Naive thymus-derived CD8-positive, alpha-beta T cell (primary cell): Measurements from ENCODE around the gene FXYD3. TPM values are rescaled to one million over a fixed set of nuclear protein-coding genes. Genes with fewer than 3 reads are reported as not detected.

Experiments
- polyA plus RNA-seq, 3 donors: library from polyadenylated mRNA; unstranded; fragments of 300-500 nt; fragmentation: Illumina TruSeq; gene quantifications; one replicate each; pipeline ENCODE4 v1.2.3, GENCODE V29; 2021
- total RNA-seq, 8 experiments: library from RNA in 2 of 8; stranded (reverse) in 2 of 8; gene quantifications; one replicate each; pipeline ENCODE4 v1.2.3 and lab custom pipeline; 2021 to 2026

Gene FXYD3
- total and polyA plus RNA-seq, 5 experiments from 2014 or later = not detected

Other genes with a start within 250 kb of the FXYD3 start
- gene ZNF30, start 188.9 kb upstream of the FXYD3 start, total RNA-seq = 10 to 100 TPM; 10.4 to 11.7 TPM
- 1 to 10 TPM; 4.9 to 8.0 (median 5.8) TPM for gene ZNF30, start 188.9 kb upstream of the FXYD3 start, polyA plus RNA-seq
- 10 to 100 TPM; 34.4 to 35.5 TPM for gene ZNF792, start 151.6 kb upstream of the FXYD3 start, total RNA-seq
- gene ZNF792, start 151.6 kb upstream of the FXYD3 start, polyA plus RNA-seq = 10 to 100 TPM in 2 of 3 donors, 1 to 10 TPM in 1; 9.7 to 18.7 (median 16.0) TPM
- 100 to 1,000 TPM; 317 to 335 TPM for gene GRAMD1A, start 115.5 kb upstream of the FXYD3 start, total RNA-seq
- gene GRAMD1A, start 115.5 kb upstream of the FXYD3 start, polyA plus RNA-seq = 10 to 100 TPM; 29.5 to 77.0 (median 42.0) TPM
- gene SCN1B, start 85.4 kb upstream of the FXYD3 start, total RNA-seq = 1 to 10 TPM; 1.6 to 2.1 TPM
- under 1 TPM in 2 of 3 donors, not detected in 1; 0.27 to 0.28 TPM for gene SCN1B, start 85.4 kb upstream of the FXYD3 start, polyA plus RNA-seq
- gene HPN, start 74.1 kb upstream of the FXYD3 start, total RNA-seq = under 1 TPM in 1 of 2 experiments, not detected in 1; 0.16 TPM
- gene HPN, start 74.1 kb upstream of the FXYD3 start, polyA plus RNA-seq = under 1 TPM in 1 of 3 donors, not detected in 2; 0.16 TPM
- 1 to 10 TPM in 1 of 2 experiments, under 1 TPM in 1; 0.52 to 1.6 TPM for gene LGI4, start 19.2 kb downstream of the FXYD3 start, total RNA-seq
- gene LGI4, start 19.2 kb downstream of the FXYD3 start, polyA plus RNA-seq = under 1 TPM in 1 of 3 donors, not detected in 2; 0.18 TPM
- gene FXYD1, start 23.0 kb downstream of the FXYD3 start, total RNA-seq = 1 to 10 TPM in 1 of 2 experiments, not detected in 1; 1.1 TPM
- under 1 TPM in 2 of 3 donors, not detected in 1; 0.77 TPM for gene FXYD1, start 23.0 kb downstream of the FXYD3 start, polyA plus RNA-seq
- 1 to 10 TPM; 5.4 to 6.4 TPM for gene FXYD7, start 27.4 kb downstream of the FXYD3 start, total RNA-seq
- 10 to 100 TPM in 1 of 3 donors, 1 to 10 TPM in 2; 3.7 to 10.2 (median 8.8) TPM for gene FXYD7, start 27.4 kb downstream of the FXYD3 start, polyA plus RNA-seq
- 100 to 1,000 TPM; 339 to 351 TPM for gene FXYD5, start 38.9 kb downstream of the FXYD3 start, total RNA-seq
- gene FXYD5, start 38.9 kb downstream of the FXYD3 start, polyA plus RNA-seq = 100 to 1,000 TPM; 281 to 544 (median 452) TPM
- gene FAM187B, start 112.9 kb downstream of the FXYD3 start, total RNA-seq = not detected
- not detected for gene FAM187B, start 112.9 kb downstream of the FXYD3 start, polyA plus RNA-seq
- gene LSR, start 133.2 kb downstream of the FXYD3 start, total RNA-seq = 10 to 100 TPM; 57.4 to 59.9 TPM
- 100 to 1,000 TPM in 1 of 3 donors, 10 to 100 TPM in 2; 36.7 to 106 (median 65.7) TPM for gene LSR, start 133.2 kb downstream of the FXYD3 start, polyA plus RNA-seq
- gene USF2, start 153.1 kb downstream of the FXYD3 start, total RNA-seq = 100 to 1,000 TPM; 226 to 232 TPM
- gene USF2, start 153.1 kb downstream of the FXYD3 start, polyA plus RNA-seq = 1 to 10 TPM; 4.5 to 6.9 (median 5.2) TPM
- gene HAMP, start 166.7 kb downstream of the FXYD3 start, total RNA-seq = 1 to 10 TPM; 2.5 to 2.6 TPM
- under 1 TPM in 1 of 3 donors, not detected in 2; 0.06 TPM for gene HAMP, start 166.7 kb downstream of the FXYD3 start, polyA plus RNA-seq
- gene MAG, start 176.3 kb downstream of the FXYD3 start, total RNA-seq = not detected
- gene MAG, start 176.3 kb downstream of the FXYD3 start, polyA plus RNA-seq = under 1 TPM in 1 of 3 donors, not detected in 2; 0.08 TPM
- 10 to 100 TPM; 20.0 to 21.1 TPM for gene CD22, start 213.4 kb downstream of the FXYD3 start, total RNA-seq
- gene CD22, start 213.4 kb downstream of the FXYD3 start, polyA plus RNA-seq = under 1 TPM in 2 of 3 donors, not detected in 1; 0.46 to 0.73 TPM
- not detected for gene FFAR1, start 232.1 kb downstream of the FXYD3 start, total RNA-seq
- not detected for gene FFAR1, start 232.1 kb downstream of the FXYD3 start, polyA plus RNA-seq
- not detected for gene FFAR3, start 242.6 kb downstream of the FXYD3 start, total RNA-seq
- gene FFAR3, start 242.6 kb downstream of the FXYD3 start, polyA plus RNA-seq = not detected